ENCODE measurements around the gene MMP1. TPM values are rescaled to one million over a fixed set of nuclear protein-coding genes. Genes with fewer than 3 reads are reported as not detected.

MMP1 gene
- total RNA-seq, 1 experiment from 2014 or later: 0.15 TPM

DNA sequence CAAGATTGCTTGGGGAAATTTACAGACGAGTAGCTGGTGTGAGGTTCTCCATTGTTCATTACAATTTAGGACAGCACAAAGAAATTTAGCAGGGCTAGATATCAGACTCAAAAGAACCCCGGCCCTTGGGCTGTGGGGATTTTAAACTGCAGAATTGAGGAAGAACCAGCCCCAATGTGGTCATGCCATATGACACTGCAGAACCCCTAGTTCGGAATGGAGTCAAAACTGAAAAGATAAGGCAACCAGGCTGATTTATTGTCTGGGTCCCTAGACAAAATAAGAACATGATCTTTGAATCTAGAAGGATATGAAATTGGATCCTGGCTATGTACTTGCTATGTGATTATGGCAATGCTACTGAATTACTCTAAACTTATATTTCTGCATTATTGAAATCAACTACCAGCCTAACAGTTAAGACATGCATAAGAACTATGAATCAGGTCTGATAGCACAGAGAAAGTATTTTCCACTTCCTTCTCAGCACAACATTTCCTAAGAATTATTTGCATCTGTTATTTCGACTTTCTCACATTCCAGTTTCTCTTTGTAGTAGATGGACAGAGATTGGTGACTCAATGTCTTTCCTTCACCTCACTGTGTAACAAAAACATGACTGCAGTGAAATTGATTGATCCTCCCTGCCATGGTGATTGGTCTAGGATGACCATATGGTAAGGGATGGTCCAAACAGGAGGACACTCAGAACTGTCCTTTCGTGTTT lies 32.2 kb upstream of the MMP1 start:
- POLR2A ChIA-PET: no interaction called here

DNA sequence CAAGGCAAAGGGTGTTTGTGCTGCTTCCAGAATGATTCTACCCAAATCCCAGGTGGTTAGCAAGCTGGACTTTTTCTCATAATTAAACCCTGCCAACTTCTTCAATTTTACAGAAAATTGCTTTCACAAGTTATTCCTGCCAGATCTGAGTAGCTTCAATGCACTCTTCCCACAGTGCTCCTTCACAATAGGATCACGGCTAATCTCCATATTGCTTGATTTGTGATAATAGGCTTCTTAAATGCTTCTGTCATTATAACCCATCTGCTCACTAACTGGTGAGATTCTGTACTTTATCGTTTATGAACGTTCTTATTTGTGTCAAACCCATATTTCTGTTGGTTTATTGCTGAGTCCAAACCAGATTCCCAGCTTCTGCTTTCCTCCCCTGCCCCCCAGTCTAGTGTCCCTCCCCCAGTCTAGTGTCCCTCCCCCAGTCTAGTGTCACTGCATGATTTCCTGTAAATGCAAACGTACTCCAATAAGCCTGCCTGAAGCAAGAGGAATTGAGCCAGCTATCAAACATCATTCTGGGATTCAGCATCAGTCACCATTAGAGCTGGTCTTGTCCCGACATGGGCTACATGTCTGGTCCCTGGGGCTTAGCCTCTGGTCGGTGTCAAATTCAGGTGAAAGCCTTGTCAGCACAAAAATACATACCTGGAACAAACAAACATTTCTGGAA lies 31.5 kb upstream of the MMP1 start:
- no peak for DNase-seq (ENCODE audit: low read depth, low spot score)
- ChIA-PET CTCF (no interaction called here), POLR2A (no interaction called here)
- no peaks in the 10 kb centered on the region for H3K9me3 ChIP-seq (ENCODE audit: control insufficient read depth, insufficient read depth, low read depth, low read length)
- intact Hi-C loops (cut with micrococcal nuclease; ENCODE audit: unreplicated experiment): no loop called here
- no peaks in the 10 kb centered on the region for H3K36me3 ChIP-seq (ENCODE audit: control insufficient read depth, insufficient read depth, low read length)
- no peak for TF ChIP-seq POLR2AphosphoS5 (IDR thresholded peaks at IDR 0.05; ENCODE audit: low read depth, low read length)
- no peak for TF ChIP-seq SIN3A (IDR thresholded peaks at IDR 0.05; ENCODE audit: borderline replicate concordance, insufficient read depth, low read depth, low read length)
- TF ChIP-seq, protein P1, sequence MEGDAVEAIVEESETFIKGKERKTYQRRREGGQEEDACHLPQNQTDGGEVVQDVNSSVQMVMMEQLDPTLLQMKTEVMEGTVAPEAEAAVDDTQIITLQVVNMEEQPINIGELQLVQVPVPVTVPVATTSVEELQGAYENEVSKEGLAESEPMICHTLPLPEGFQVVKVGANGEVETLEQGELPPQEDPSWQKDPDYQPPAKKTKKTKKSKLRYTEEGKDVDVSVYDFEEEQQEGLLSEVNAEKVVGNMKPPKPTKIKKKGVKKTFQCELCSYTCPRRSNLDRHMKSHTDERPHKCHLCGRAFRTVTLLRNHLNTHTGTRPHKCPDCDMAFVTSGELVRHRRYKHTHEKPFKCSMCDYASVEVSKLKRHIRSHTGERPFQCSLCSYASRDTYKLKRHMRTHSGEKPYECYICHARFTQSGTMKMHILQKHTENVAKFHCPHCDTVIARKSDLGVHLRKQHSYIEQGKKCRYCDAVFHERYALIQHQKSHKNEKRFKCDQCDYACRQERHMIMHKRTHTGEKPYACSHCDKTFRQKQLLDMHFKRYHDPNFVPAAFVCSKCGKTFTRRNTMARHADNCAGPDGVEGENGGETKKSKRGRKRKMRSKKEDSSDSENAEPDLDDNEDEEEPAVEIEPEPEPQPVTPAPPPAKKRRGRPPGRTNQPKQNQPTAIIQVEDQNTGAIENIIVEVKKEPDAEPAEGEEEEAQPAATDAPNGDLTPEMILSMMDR (IDR thresholded peaks at IDR 0.05): no peak
- TF ChIP-seq, protein P2, sequence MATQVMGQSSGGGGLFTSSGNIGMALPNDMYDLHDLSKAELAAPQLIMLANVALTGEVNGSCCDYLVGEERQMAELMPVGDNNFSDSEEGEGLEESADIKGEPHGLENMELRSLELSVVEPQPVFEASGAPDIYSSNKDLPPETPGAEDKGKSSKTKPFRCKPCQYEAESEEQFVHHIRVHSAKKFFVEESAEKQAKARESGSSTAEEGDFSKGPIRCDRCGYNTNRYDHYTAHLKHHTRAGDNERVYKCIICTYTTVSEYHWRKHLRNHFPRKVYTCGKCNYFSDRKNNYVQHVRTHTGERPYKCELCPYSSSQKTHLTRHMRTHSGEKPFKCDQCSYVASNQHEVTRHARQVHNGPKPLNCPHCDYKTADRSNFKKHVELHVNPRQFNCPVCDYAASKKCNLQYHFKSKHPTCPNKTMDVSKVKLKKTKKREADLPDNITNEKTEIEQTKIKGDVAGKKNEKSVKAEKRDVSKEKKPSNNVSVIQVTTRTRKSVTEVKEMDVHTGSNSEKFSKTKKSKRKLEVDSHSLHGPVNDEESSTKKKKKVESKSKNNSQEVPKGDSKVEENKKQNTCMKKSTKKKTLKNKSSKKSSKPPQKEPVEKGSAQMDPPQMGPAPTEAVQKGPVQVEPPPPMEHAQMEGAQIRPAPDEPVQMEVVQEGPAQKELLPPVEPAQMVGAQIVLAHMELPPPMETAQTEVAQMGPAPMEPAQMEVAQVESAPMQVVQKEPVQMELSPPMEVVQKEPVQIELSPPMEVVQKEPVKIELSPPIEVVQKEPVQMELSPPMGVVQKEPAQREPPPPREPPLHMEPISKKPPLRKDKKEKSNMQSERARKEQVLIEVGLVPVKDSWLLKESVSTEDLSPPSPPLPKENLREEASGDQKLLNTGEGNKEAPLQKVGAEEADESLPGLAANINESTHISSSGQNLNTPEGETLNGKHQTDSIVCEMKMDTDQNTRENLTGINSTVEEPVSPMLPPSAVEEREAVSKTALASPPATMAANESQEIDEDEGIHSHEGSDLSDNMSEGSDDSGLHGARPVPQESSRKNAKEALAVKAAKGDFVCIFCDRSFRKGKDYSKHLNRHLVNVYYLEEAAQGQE (IDR thresholded peaks at IDR 0.05; ENCODE audit: insufficient read depth in 1 of 2, low read depth in 2 of 2, low read length in 1 of 2): no peak
- no peak for TF ChIP-seq TCF7L2 (IDR thresholded peaks at IDR 0.05; ENCODE audit: low read depth, low read length)
- ATAC-seq: no peak
- peaks cover 6% of the 10 kb centered on the region for H3K4me1 ChIP-seq (ENCODE audit: control insufficient read depth, insufficient read depth, low read length)
- BruUV-seq (replicated peaks): no TSS peak
- peaks cover 26% of the 10 kb centered on the region for H3K27me3 ChIP-seq (ENCODE audit: control insufficient read depth, insufficient read depth, low read length)
- H3K27ac ChIP-seq (ENCODE audit: low read length): no peak overlapping the region
- H3K4me3 ChIP-seq (ENCODE audit: low read depth in 2 of 2, low read length in 2 of 2): no peak overlapping the region
- in situ Hi-C loops (cut with HindIII; ENCODE audit: low pct_unique_long_range_greater_than_20kb, low sequenced_read_pairs): no loop called here

More for the DNA sequence above, 32.2 kb upstream of the MMP1 start:
- no TSS peak for BruUV-seq (replicated peaks)
- no peak overlapping the region for H3K27ac ChIP-seq (ENCODE audit: low read length)
- H3K36me3 ChIP-seq (ENCODE audit: control insufficient read depth, insufficient read depth, low read length): no peaks in the 10 kb centered on the region
- TF ChIP-seq TCF7L2 (IDR thresholded peaks at IDR 0.05; ENCODE audit: low read depth, low read length) (no peak), SIN3A (IDR thresholded peaks at IDR 0.05; ENCODE audit: borderline replicate concordance, insufficient read depth, low read depth, low read length) (no peak), POLR2AphosphoS5 (IDR thresholded peaks at IDR 0.05; ENCODE audit: low read depth, low read length) (no peak)
- TF ChIP-seq, protein P1 (IDR thresholded peaks at IDR 0.05): no peak
- TF ChIP-seq, protein P2 (IDR thresholded peaks at IDR 0.05; ENCODE audit: insufficient read depth in 1 of 2, low read depth in 2 of 2, low read length in 1 of 2): no peak
- in situ Hi-C loops (cut with HindIII; ENCODE audit: low pct_unique_long_range_greater_than_20kb, low sequenced_read_pairs) (no loop called here), intact Hi-C loops (cut with micrococcal nuclease; ENCODE audit: unreplicated experiment) (loop anchor here (1.0 to 5.0 kb wide), 2 partner anchors 112 to 227 kb away; no protein-coding TSS in a partner anchor)
- ATAC-seq (no peak), DNase-seq (ENCODE audit: low read depth, low spot score) (no peak)
- peaks cover 6% of the 10 kb centered on the region for H3K4me1 ChIP-seq (ENCODE audit: control insufficient read depth, insufficient read depth, low read length)
- peaks cover 25% of the 10 kb centered on the region for H3K27me3 ChIP-seq (ENCODE audit: control insufficient read depth, insufficient read depth, low read length)
- H3K4me3 ChIP-seq (ENCODE audit: low read depth in 2 of 2, low read length in 2 of 2): no peak overlapping the region
- CTCF ChIA-PET: no interaction called here
- H3K9me3 ChIP-seq (ENCODE audit: control insufficient read depth, insufficient read depth, low read depth, low read length): no peaks in the 10 kb centered on the region

Measured in Panc1 (cell line).